Left ventricle myocardium inferior (tissue), 1 donor: Measurements from ENCODE around the gene IMPA2. TPM values are rescaled to one million over a fixed set of nuclear protein-coding genes. Genes with fewer than 3 reads are reported as not detected.

ENCODE experiments used
- DNase-seq: peaks from one replicate; pipeline ENCODE4 v3.0.0-alpha.2; 2020
- H3K27ac ChIP-seq: fragments of 200-600 bp; replicated peaks from 2 replicates; pipeline ENCODE4 v1.8.0; 2021
- H3K27me3 ChIP-seq: fragments of 200-600 bp; 2 replicates; pipeline ENCODE4 v1.8.0; 2021; ENCODE audit warnings: low read depth
- H3K36me3 ChIP-seq: fragments of 200-600 bp; 2 replicates; pipeline ENCODE4 v1.8.0; 2021
- H3K4me1 ChIP-seq: fragments of 200-600 bp; 2 replicates; pipeline ENCODE4 v1.8.0; 2021
- H3K4me3 ChIP-seq: fragments of 200-600 bp; 2 replicates; pipeline ENCODE4 v1.8.0; 2021; ENCODE audit warnings: mild to moderate bottlenecking, moderate library complexity
- H3K9me3 ChIP-seq: fragments of 200-600 bp; replicated peaks from 2 replicates; pipeline ENCODE4 v1.8.0; 2021
- CTCF ChIP-seq: fragments of 200-600 bp; IDR thresholded peaks from 2 replicates; pipeline ENCODE4 v1.8.0; 2021; ENCODE audit warnings: antibody characterized with exemption, mild to moderate bottlenecking, borderline replicate concordance
- intact Hi-C: fragments of 100-400 bp; cut with micrococcal nuclease; formaldehyde crosslinking; loops from one replicate; pipeline ENCODE4 v1.11.0; 2022
- total RNA-seq: library from RNA; stranded (reverse); fragmentation: NEBNext Ultra II Directional; extraction: Animal tissue kit (Norgen Biotek cat#: 25700); gene quantifications from one replicate; pipeline ENCODE4 v1.2.1, GENCODE V29; 2021
- donor health status: DM: no; HTN: yes; CAD: no; lungs with severe emphysema.

The IMPA2 gene
- total RNA-seq, 1 donor from 2014 or later: 51.5 TPM

GRCh38 chr18:12014086-12014485 is 32.8 kb downstream of the IMPA2 start:
- no peaks in the 10 kb centered on the region for H3K27me3 ChIP-seq
- no peak overlapping the region for H3K4me3 ChIP-seq
- H3K9me3 ChIP-seq: no peaks in the 10 kb centered on the region
- peak overlapping the region; percentile 87 for H3K27ac ChIP-seq
- H3K36me3 ChIP-seq: peaks cover 56% of the 10 kb centered on the region
- DNase-seq: no peak
- no peak for TF ChIP-seq CTCF
- peaks cover 58% of the 10 kb centered on the region for H3K4me1 ChIP-seq
- intact Hi-C loops: no loop called here

GRCh38 chr18:12014521-12015415 is 33.5 kb downstream of the IMPA2 start:
- no peak for TF ChIP-seq CTCF
- Histone ChIP-seq H3K36me3 (peaks cover 56% of the 10 kb centered on the region), H3K9me3 (no peaks in the 10 kb centered on the region), H3K27me3 (no peaks in the 10 kb centered on the region), H3K4me3 (no peak overlapping the region), H3K27ac (peak overlapping the region; percentile 87), H3K4me1 (peaks cover 55% of the 10 kb centered on the region)
- intact Hi-C loops: no loop called here
- no peak for DNase-seq

- peak; percentile 72 for DNase-seq
- Histone ChIP-seq H3K4me3 (no peak overlapping the region), H3K9me3 (no peaks in the 10 kb centered on the region), H3K36me3 (peaks cover 48% of the 10 kb centered on the region), H3K27ac (peak overlapping the region; percentile 87), H3K27me3 (no peaks in the 10 kb centered on the region), H3K4me1 (peaks cover 53% of the 10 kb centered on the region)
- intact Hi-C loops: no loop called here
- no peak for TF ChIP-seq CTCF
Measured at GRCh38 chr18:12015416-12016062, 34.2 kb downstream of the IMPA2 start.

GRCh38 chr18:12017081-12017480 is 35.8 kb downstream of the IMPA2 start:
- Histone ChIP-seq H3K9me3 (no peaks in the 10 kb centered on the region), H3K4me1 (peaks cover 44% of the 10 kb centered on the region), H3K36me3 (peaks cover 45% of the 10 kb centered on the region), H3K4me3 (no peak overlapping the region), H3K27me3 (no peaks in the 10 kb centered on the region), H3K27ac (peak overlapping the region; percentile 87)
- DNase-seq: no peak
- intact Hi-C loops: no loop called here
- no peak for TF ChIP-seq CTCF

- DNase-seq: no peak
- Histone ChIP-seq H3K4me3 (no peak overlapping the region), H3K4me1 (peaks cover 29% of the 10 kb centered on the region), H3K27me3 (no peaks in the 10 kb centered on the region), H3K9me3 (no peaks in the 10 kb centered on the region), H3K36me3 (peaks cover 39% of the 10 kb centered on the region), H3K27ac (no peak overlapping the region)
- no peak for TF ChIP-seq CTCF
- intact Hi-C loops: no loop called here
Measured at GRCh38 chr18:12018861-12019260, 37.6 kb downstream of the IMPA2 start.
